Astrocyte (in vitro differentiated cells and primary cell): ENCODE results near the gene KDM5B.

ENCODE experiments used
- CTCF ChIP-seq: IDR thresholded peaks from 2 replicates; pipeline ENCODE4 v1.5.1; 2011; ENCODE audit warnings: low read depth, mild to moderate bottlenecking, inconsistent platforms, low read length, moderate library complexity; ENCODE audit not compliant: insufficient read depth
- EZH2 ChIP-seq: IDR thresholded peaks from 2 replicates; pipeline ENCODE4 v1.6.1; 2012; ENCODE audit warnings: mild to moderate bottlenecking, low read length, inconsistent platforms; ENCODE audit not compliant: insufficient read depth

- TF ChIP-seq EZH2, result no peak
- no peak for TF ChIP-seq CTCF
Measured at GRCh38 chr1:202798792-202799331, 9.4 kb downstream of the KDM5B start.
